DOHH2 (cell line): ENCODE results near the gene CYTH1.

Experiments used
- CTCF ChIP-seq: fragments of 200-600 bp; sonication (generic); IDR thresholded peaks from one replicate; pipeline ENCODE4 v1.5.1; 2014; ENCODE audit warnings: antibody characterized with exemption, mild to moderate bottlenecking, low read depth, low read length; ENCODE audit not compliant: poor library complexity, severe bottlenecking
- EZH2phosphoT487 ChIP-seq: fragments of 200-600 bp; sonication (generic); IDR thresholded peaks from 2 replicates; pipeline ENCODE4 v1.6.1; 2017; ENCODE audit warnings: borderline replicate concordance, mild to moderate bottlenecking, antibody characterized with exemption, low read length, moderate library complexity, mixed read lengths

GRCh38 chr17:78746263-78746948 is 35.7 kb downstream of the CYTH1 start:
- TF ChIP-seq CTCF (no peak), EZH2phosphoT487 (no peak)
